HEK293 (cell line): Measurements from ENCODE around the gene BTBD10.

Source experiments
- FEZF1 ChIP-seq: fragments of 450-650 bp; formaldehyde crosslinking; IDR thresholded peaks from 2 replicates; pipeline ENCODE4 v1.5.1; 2016; ENCODE audit warnings: missing biosample characterization, missing genetic modification characterization
- HOXA7 ChIP-seq: sonication (generic); formaldehyde crosslinking; IDR thresholded peaks from 2 replicates; pipeline ENCODE4 v1.8.1; 2022; ENCODE audit warnings: missing genetic modification reagents, borderline replicate concordance
- KLF8 ChIP-seq: fragments of 450-650 bp; formaldehyde crosslinking; IDR thresholded peaks from 2 replicates; pipeline ENCODE4 v1.5.1; 2016; ENCODE audit warnings: missing biosample characterization, missing genetic modification characterization
- ZBTB17 ChIP-seq: fragments of 450-650 bp; formaldehyde crosslinking; IDR thresholded peaks from 2 replicates; pipeline ENCODE4 v1.5.1; 2016; ENCODE audit warnings: missing biosample characterization, missing genetic modification characterization
- ZFP37 ChIP-seq: fragments of 450-650 bp; formaldehyde crosslinking; IDR thresholded peaks from 2 replicates; pipeline ENCODE4 v1.5.1; 2016; ENCODE audit warnings: missing biosample characterization, missing genetic modification characterization
- ZNF184 ChIP-seq: fragments of 450-650 bp; IDR thresholded peaks from 2 replicates; pipeline ENCODE4 v1.5.1; 2018; ENCODE audit warnings: missing biosample characterization, mild to moderate bottlenecking, missing genetic modification characterization
- ZNF324 ChIP-seq: fragments of 450-650 bp; formaldehyde crosslinking; IDR thresholded peaks from 2 replicates; pipeline ENCODE4 v1.5.1; 2016; ENCODE audit warnings: missing biosample characterization, missing genetic modification characterization
- ZNF335 ChIP-seq: fragments of 450-650 bp; formaldehyde crosslinking; conservative IDR thresholded peaks from 2 replicates; pipeline ENCODE4 v1.5.1; 2016; ENCODE audit warnings: missing biosample characterization, missing genetic modification characterization
- ZNF362 ChIP-seq: fragments of 450-650 bp; formaldehyde crosslinking; IDR thresholded peaks from 2 replicates; pipeline ENCODE4 v1.5.1; 2016; ENCODE audit warnings: missing biosample characterization, missing genetic modification characterization
- ZNF391 ChIP-seq: fragments of 450-650 bp; formaldehyde crosslinking; IDR thresholded peaks from 2 replicates; pipeline ENCODE4 v1.5.1; 2016; ENCODE audit warnings: low read depth, missing biosample characterization, missing genetic modification characterization, borderline replicate concordance
- ZNF580 ChIP-seq: fragments of 450-650 bp; formaldehyde crosslinking; IDR thresholded peaks from 2 replicates; pipeline ENCODE4 v1.5.1; 2016; ENCODE audit warnings: missing biosample characterization, missing genetic modification characterization
- ZXDB ChIP-seq: fragments of 450-650 bp; formaldehyde crosslinking; IDR thresholded peaks from 2 replicates; pipeline ENCODE4 v1.5.1; 2016; ENCODE audit warnings: missing biosample characterization, missing genetic modification characterization
- TF ChIP-seq, protein P1 (sequence below): fragments of 450-650 bp; IDR thresholded peaks from 2 replicates; pipeline ENCODE4 v1.5.1; 2018; ENCODE audit warnings: missing biosample characterization, mild to moderate bottlenecking, missing genetic modification characterization
- TF ChIP-seq, protein P2 (sequence below): fragments of 450-650 bp; formaldehyde crosslinking; IDR thresholded peaks from 2 replicates; pipeline ENCODE4 v1.5.1; 2017; ENCODE audit warnings: missing biosample characterization, missing genetic modification characterization

Gene BTBD10

GRCh38 chr11:13338019-13338426, 125.0 kb downstream of the BTBD10 start (continued):
- TF ChIP-seq, protein P1, sequence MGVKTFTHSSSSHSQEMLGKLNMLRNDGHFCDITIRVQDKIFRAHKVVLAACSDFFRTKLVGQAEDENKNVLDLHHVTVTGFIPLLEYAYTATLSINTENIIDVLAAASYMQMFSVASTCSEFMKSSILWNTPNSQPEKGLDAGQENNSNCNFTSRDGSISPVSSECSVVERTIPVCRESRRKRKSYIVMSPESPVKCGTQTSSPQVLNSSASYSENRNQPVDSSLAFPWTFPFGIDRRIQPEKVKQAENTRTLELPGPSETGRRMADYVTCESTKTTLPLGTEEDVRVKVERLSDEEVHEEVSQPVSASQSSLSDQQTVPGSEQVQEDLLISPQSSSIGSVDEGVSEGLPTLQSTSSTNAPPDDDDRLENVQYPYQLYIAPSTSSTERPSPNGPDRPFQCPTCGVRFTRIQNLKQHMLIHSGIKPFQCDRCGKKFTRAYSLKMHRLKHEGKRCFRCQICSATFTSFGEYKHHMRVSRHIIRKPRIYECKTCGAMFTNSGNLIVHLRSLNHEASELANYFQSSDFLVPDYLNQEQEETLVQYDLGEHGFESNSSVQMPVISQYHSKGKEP (tag by site-specific recombination) = 0 out of 2 replicates have a peak, but pooled peaks have one; percentile 3
- TF ChIP-seq, protein P2, sequence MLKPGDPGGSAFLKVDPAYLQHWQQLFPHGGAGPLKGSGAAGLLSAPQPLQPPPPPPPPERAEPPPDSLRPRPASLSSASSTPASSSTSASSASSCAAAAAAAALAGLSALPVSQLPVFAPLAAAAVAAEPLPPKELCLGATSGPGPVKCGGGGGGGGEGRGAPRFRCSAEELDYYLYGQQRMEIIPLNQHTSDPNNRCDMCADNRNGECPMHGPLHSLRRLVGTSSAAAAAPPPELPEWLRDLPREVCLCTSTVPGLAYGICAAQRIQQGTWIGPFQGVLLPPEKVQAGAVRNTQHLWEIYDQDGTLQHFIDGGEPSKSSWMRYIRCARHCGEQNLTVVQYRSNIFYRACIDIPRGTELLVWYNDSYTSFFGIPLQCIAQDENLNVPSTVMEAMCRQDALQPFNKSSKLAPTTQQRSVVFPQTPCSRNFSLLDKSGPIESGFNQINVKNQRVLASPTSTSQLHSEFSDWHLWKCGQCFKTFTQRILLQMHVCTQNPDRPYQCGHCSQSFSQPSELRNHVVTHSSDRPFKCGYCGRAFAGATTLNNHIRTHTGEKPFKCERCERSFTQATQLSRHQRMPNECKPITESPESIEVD (tag by site-specific recombination) = peak; percentile 35; the same call in 1 of the 2 replicates
- no peak for TF ChIP-seq ZXDB (tag by site-specific recombination)
- peak; percentile 91 for TF ChIP-seq ZNF335 (tag by site-specific recombination)
- no peak for TF ChIP-seq ZNF580 (tag by site-specific recombination)
- TF ChIP-seq KLF8 (tag by site-specific recombination) = no peak
- 0 out of 2 replicates have a peak, but pooled peaks have one; percentile 18 for TF ChIP-seq FEZF1 (tag by site-specific recombination)
- peak; percentile 18; the same call in 1 of the 2 replicates for TF ChIP-seq ZBTB17 (tag by site-specific recombination)
- TF ChIP-seq HOXA7 = no peak
- TF ChIP-seq ZNF391 = no peak
- no peak for TF ChIP-seq ZFP37
- TF ChIP-seq ZNF362 (tag by site-specific recombination) = no peak
- TF ChIP-seq ZNF184 = 0 out of 2 replicates have a peak, but pooled peaks have one; percentile 38
- TF ChIP-seq ZNF324 (tag by site-specific recombination) = no peak
- TF ChIP-seq, all 188 proteins: peak for 9
